ENCODE data around the gene MRI1. TPM values are rescaled to one million over a fixed set of nuclear protein-coding genes. Genes with fewer than 3 reads are reported as not detected.

Gene MRI1
- total RNA-seq, 4 donors from 2014 or later = 21.1 to 26.1 (median 23.4) TPM

GRCh38 chr19:13770013-13770635, 5.8 kb downstream of the MRI1 start:
- Histone ChIP-seq H3K9me3 (no peaks in the 10 kb centered on the region), H3K27ac (no peak overlapping the region), H3K36me3 (peaks cover 0 to 37% of the 10 kb centered on the region in 2 donors), H3K27me3 (no peaks in the 10 kb centered on the region), H3K4me1 (peaks cover 11 to 14% of the 10 kb centered on the region in 2 donors), H3K4me3 (no peak overlapping the region)
- in situ Hi-C loops (cut with MboI; ENCODE audit: low sequenced_read_pairs in 4 of 4) = loop anchor here in 1 of 4 donors (10.0 kb wide), 1 partner anchor 95 kb away; no protein-coding TSS in a partner anchor
- intact Hi-C loops (cut with DNase I; ENCODE audit: low total_unique reads) = no loop called here
- no peak for ATAC-seq
- no peak for TF ChIP-seq CTCF (IDR thresholded peaks at IDR 0.05 in 4 of 5, conservative IDR thresholded peaks at IDR 0.05 in 1 of 5)
- no peak for TF ChIP-seq POLR2A (IDR thresholded peaks at IDR 0.05)
- DNase-seq = no peak

- ATAC-seq = peak; percentile 100
- H3K4me1 ChIP-seq = peaks cover 14% of the 10 kb centered on the region in 2 donors
- intact Hi-C loops (cut with DNase I; ENCODE audit: low total_unique reads) = loop anchor here (1.0 kb wide), 1 partner anchor 43 kb away; no protein-coding TSS in a partner anchor
- in situ Hi-C loops (cut with MboI; ENCODE audit: low sequenced_read_pairs in 4 of 4) = loop anchor here in 1 of 4 donors (10.0 kb wide), 1 partner anchor 90 kb away; no protein-coding TSS in a partner anchor
- peak within 1 kb of the TSS; percentile 84 to 97 (median 96) for H3K27ac ChIP-seq
- peak within 1 kb of the TSS; percentile 84 to 100 (median 100) for H3K4me3 ChIP-seq
- TF ChIP-seq POLR2A (IDR thresholded peaks at IDR 0.05) (peak; percentile 72 to 89), CTCF (IDR thresholded peaks at IDR 0.05 in 4 of 5, conservative IDR thresholded peaks at IDR 0.05 in 1 of 5) (peak in 1 of 5 experiments; percentile 22)
- H3K27me3 ChIP-seq = no peaks in the 10 kb centered on the region
- no peaks in the 10 kb centered on the region for H3K9me3 ChIP-seq
- H3K36me3 ChIP-seq = peaks cover 0 to 45% of the 10 kb centered on the region in 2 donors
- peak; percentile 86 to 89 for DNase-seq
These were observed 10.2 kb downstream of the MRI1 start, which contains the start of gene C19orf53 for GRCh38 chr19:13774217-13775191. Gene C19orf53, plus strand, starts transcription at chr19:13774456. Its CDS starts 22 bp downstream, at chr19:13774478.

GRCh38 chr19:13778398-13778797, 14.1 kb downstream of the MRI1 start:
- in situ Hi-C loops (cut with MboI; ENCODE audit: low sequenced_read_pairs in 4 of 4) = loop anchor here in 1 of 4 donors (10.0 kb wide), 1 partner anchor 86 kb away; no protein-coding TSS in a partner anchor
- no peak for ATAC-seq

More at GRCh38 chr19:13778398-13778797, 14.1 kb downstream of the MRI1 start:
- Histone ChIP-seq H3K27ac (no peak overlapping the region), H3K4me3 (no peak overlapping the region), H3K27me3 (no peaks in the 10 kb centered on the region), H3K9me3 (no peaks in the 10 kb centered on the region), H3K36me3 (peaks cover 0 to 21% of the 10 kb centered on the region in 2 donors), H3K4me1 (peaks cover 14% of the 10 kb centered on the region in 2 donors)
- peak in 1 of 2 donors; percentile 48 for DNase-seq
- intact Hi-C loops (cut with DNase I; ENCODE audit: low total_unique reads) = no loop called here
- TF ChIP-seq CTCF (IDR thresholded peaks at IDR 0.05 in 4 of 5, conservative IDR thresholded peaks at IDR 0.05 in 1 of 5) = no peak
- no peak for TF ChIP-seq POLR2A (IDR thresholded peaks at IDR 0.05)
